Measurements from ENCODE around the gene TOPORS.
"Not testable (repeated sequence)": the region's sequence is repeated elsewhere in the genome, so short reads cannot be mapped to it uniquely, and the experiment has no call there.

TOPORS gene

GRCh38 chr9:32552172-32552872 is at the start of gene TOPORS, which contains the start of gene SMIM27:
Gene TOPORS, minus strand, starts transcription at chr9:32552586. Its CDS starts 150 bp downstream, at chr9:32552436.
Gene SMIM27, plus strand, starts transcription at chr9:32552327. Its CDS starts 108 bp downstream, at chr9:32552435.
- peak; percentile 95 for DNase-seq

- not testable (repeated sequence) for DNase-seq
Observed at GRCh38 chr9:32599021-32599420, 46.6 kb upstream of the TOPORS start.

- DNase-seq = no peak
Observed at GRCh38 chr9:32596936-32597335, 44.5 kb upstream of the TOPORS start.

GRCh38 chr9:32596096-32596865 is 43.9 kb upstream of the TOPORS start:
- no peak for DNase-seq

GRCh38 chr9:32590898-32591297 is 38.5 kb upstream of the TOPORS start:
- DNase-seq = no peak

- DNase-seq = no peak
Observed at GRCh38 chr9:32590476-32590875, 38.1 kb upstream of the TOPORS start.

- DNase-seq = no peak
Observed at GRCh38 chr9:32589083-32589723, 36.8 kb upstream of the TOPORS start.

- no peak for DNase-seq
Observed at GRCh38 chr9:32587901-32588300, 35.5 kb upstream of the TOPORS start.

- no peak for DNase-seq
Observed at GRCh38 chr9:32584784-32585183, 32.4 kb upstream of the TOPORS start.

- DNase-seq = no peak
Observed at GRCh38 chr9:32581512-32582143, 29.2 kb upstream of the TOPORS start.

GRCh38 chr9:32580631-32581300 is 28.4 kb upstream of the TOPORS start:
- no peak for DNase-seq

GRCh38 chr9:32579706-32580331 is 27.4 kb upstream of the TOPORS start:
- peak; percentile 80 for DNase-seq

- DNase-seq = no peak
Observed at GRCh38 chr9:32578976-32579375, 26.6 kb upstream of the TOPORS start.

GRCh38 chr9:32577316-32577715 is 24.9 kb upstream of the TOPORS start:
- no peak for DNase-seq

GRCh38 chr9:32574858-32575257 is 22.5 kb upstream of the TOPORS start:
- DNase-seq = no peak

- no peak for DNase-seq
Observed at GRCh38 chr9:32573821-32574220, 21.4 kb upstream of the TOPORS start.

GRCh38 chr9:32572900-32573523 is 20.6 kb upstream of the TOPORS start, which contains the start of gene NDUFB6:
Gene NDUFB6, minus strand, starts transcription at chr9:32573159. Its CDS starts 99 bp downstream, at chr9:32573060.
- DNase-seq = peak; percentile 97

- peak; percentile 75 for DNase-seq
Observed at GRCh38 chr9:32571969-32572899, 19.8 kb upstream of the TOPORS start.

GRCh38 chr9:32570262-32570661 is 17.9 kb upstream of the TOPORS start:
- DNase-seq = no peak

- DNase-seq = no peak
Observed at GRCh38 chr9:32566770-32567169, 14.4 kb upstream of the TOPORS start.
